Suprapubic skin (tissue), 4 donors: Measurements from ENCODE around the gene TNIP1. TPM values are rescaled to one million over a fixed set of nuclear protein-coding genes. Genes with fewer than 3 reads are reported as not detected.
A peak's percentile ranks its signal among the peaks of the same experiment; 100 is the strongest.

ENCODE experiments used
- DNase-seq, 2 donors: peaks; one replicate each; pipeline ENCODE4 v3.0.0-alpha.2; 2019; ENCODE audit warnings: low spot score in 2 of 2
- H3K27ac ChIP-seq: fragments of 200-600 bp; sonication (generic); one replicate; pipeline ENCODE4 v1.5.1; 2019
- H3K27me3 ChIP-seq: fragments of 200-600 bp; sonication (generic); one replicate; pipeline ENCODE4 v1.5.1; 2019
- H3K36me3 ChIP-seq: fragments of 200-600 bp; sonication (generic); one replicate; pipeline ENCODE4 v1.5.1; 2019
- H3K4me1 ChIP-seq: fragments of 200-600 bp; sonication (generic); one replicate; pipeline ENCODE4 v1.5.1; 2019
- H3K4me3 ChIP-seq: fragments of 200-600 bp; sonication (generic); one replicate; pipeline ENCODE4 v1.5.1; 2019; ENCODE audit warnings: mild to moderate bottlenecking
- H3K9me3 ChIP-seq: fragments of 200-600 bp; sonication (generic); one replicate; pipeline ENCODE4 v1.5.1; 2019
- EP300 ChIP-seq: sonication (generic); formaldehyde crosslinking; IDR thresholded peaks from one replicate; pipeline ENCODE4 v1.6.1; 2017; ENCODE audit warnings: antibody characterized with exemption
- POLR2A ChIP-seq, 2 donors: fragments of 450-650 bp; IDR thresholded peaks; one replicate each; pipeline ENCODE4 v1.6.1; 2017; ENCODE audit warnings: antibody characterized with exemption in 2 of 2, mild to moderate bottlenecking in 2 of 2, moderate library complexity in 2 of 2
- POLR2AphosphoS5 ChIP-seq, 3 donors: sonication (generic); formaldehyde crosslinking; IDR thresholded peaks; one replicate each; pipeline ENCODE4 v1.6.1; 2017; ENCODE audit warnings: antibody characterized with exemption in 3 of 3
- WGBS: methylation state at CpG from one replicate; pipeline ENCODE4 v1.1.5; 2018; 5-methylcytosine and 5-hydroxymethylcytosine counted together
- total RNA-seq, 4 donors: library from RNA; depleted of rRNA; stranded (reverse); fragments of >200 nt; gene quantifications; one replicate each; pipeline ENCODE4 v1.1.0, GENCODE V29; 2016
- TF ChIP-seq, protein P1 (sequence below), 2 donors: fragments of 200-600 bp in 1 of 2; fragments of 450-650 bp in 1 of 2; sonication (generic) in 1 of 2; IDR thresholded peaks; one replicate each; pipeline ENCODE4 v1.5.1; 2016 to 2019; ENCODE audit warnings: antibody characterized with exemption in 2 of 2, mild to moderate bottlenecking in 1 of 2, moderate library complexity in 1 of 2

TNIP1 gene
- total RNA-seq, 4 donors from 2014 or later: 47.5 to 94.7 (median 70.9) TPM

DNA sequence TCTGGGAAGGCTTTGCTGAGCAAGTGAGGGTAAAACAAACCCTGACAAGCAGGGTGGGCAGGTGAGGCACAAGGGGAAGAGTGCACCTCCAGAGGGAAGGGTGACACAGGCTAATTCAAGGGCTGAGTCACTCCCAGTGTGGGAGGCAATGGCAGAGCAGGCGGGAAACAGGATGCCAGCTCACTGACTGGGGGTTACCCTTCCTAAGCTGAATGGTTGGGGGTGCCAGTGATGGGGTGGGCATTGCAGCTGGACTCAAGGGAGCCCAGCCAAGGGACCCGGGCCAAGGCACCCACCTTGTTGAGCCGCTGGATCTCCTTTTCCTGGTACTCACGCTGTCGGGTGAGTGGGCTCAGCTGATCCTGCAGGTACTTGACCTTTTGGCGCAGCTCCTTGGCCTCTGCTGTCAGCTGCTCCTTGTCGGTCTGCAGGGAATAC is 42.0 kb downstream of the TNIP1 start:
- peaks cover 98% of the 10 kb centered on the region for H3K36me3 ChIP-seq
- 88% methylated on average over 5 of the region's 7 CpGs for WGBS
- no peak overlapping the region for H3K4me3 ChIP-seq
- peak overlapping the region; percentile 82 for H3K27ac ChIP-seq
- peaks cover 39% of the 10 kb centered on the region for H3K4me1 ChIP-seq
- no peak for DNase-seq
- no peak for TF ChIP-seq EP300
- TF ChIP-seq, protein P1, sequence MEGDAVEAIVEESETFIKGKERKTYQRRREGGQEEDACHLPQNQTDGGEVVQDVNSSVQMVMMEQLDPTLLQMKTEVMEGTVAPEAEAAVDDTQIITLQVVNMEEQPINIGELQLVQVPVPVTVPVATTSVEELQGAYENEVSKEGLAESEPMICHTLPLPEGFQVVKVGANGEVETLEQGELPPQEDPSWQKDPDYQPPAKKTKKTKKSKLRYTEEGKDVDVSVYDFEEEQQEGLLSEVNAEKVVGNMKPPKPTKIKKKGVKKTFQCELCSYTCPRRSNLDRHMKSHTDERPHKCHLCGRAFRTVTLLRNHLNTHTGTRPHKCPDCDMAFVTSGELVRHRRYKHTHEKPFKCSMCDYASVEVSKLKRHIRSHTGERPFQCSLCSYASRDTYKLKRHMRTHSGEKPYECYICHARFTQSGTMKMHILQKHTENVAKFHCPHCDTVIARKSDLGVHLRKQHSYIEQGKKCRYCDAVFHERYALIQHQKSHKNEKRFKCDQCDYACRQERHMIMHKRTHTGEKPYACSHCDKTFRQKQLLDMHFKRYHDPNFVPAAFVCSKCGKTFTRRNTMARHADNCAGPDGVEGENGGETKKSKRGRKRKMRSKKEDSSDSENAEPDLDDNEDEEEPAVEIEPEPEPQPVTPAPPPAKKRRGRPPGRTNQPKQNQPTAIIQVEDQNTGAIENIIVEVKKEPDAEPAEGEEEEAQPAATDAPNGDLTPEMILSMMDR (IDR thresholded peaks at IDR 0.05): no peak
- TF ChIP-seq POLR2A (IDR thresholded peaks at IDR 0.05): no peak
- TF ChIP-seq POLR2AphosphoS5 (IDR thresholded peaks at IDR 0.05): no peak
- H3K27me3 ChIP-seq: no peaks in the 10 kb centered on the region
- no peaks in the 10 kb centered on the region for H3K9me3 ChIP-seq

DNA sequence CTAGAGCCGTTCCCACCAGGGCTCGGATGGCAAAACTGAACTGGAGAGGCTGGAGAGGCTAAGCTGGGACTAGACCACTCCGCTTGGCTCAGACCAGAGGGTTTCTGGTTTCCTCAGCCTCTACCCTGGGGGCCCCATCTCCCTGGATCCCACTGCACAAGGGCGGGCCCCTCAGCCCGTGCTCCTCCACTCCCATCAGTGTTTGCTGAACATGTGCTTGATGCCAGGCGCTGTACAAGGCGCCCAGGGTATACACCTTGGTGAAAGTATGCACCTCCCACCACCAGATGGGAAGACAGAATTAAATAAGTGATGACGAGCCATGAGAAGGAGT is 42.5 kb downstream of the TNIP1 start:
- peak overlapping the region; percentile 82 for H3K27ac ChIP-seq
- H3K36me3 ChIP-seq: peaks cover 98% of the 10 kb centered on the region
- H3K4me1 ChIP-seq: peaks cover 39% of the 10 kb centered on the region
- no peak overlapping the region for H3K4me3 ChIP-seq
- WGBS: 57% methylated on average over 6 of the region's 8 CpGs
- no peak for TF ChIP-seq POLR2A (IDR thresholded peaks at IDR 0.05)
- TF ChIP-seq POLR2AphosphoS5 (IDR thresholded peaks at IDR 0.05): no peak
- TF ChIP-seq EP300: no peak
- TF ChIP-seq, protein P1 (IDR thresholded peaks at IDR 0.05): no peak
- DNase-seq: no peak
- no peaks in the 10 kb centered on the region for H3K27me3 ChIP-seq
- no peaks in the 10 kb centered on the region for H3K9me3 ChIP-seq

DNA sequence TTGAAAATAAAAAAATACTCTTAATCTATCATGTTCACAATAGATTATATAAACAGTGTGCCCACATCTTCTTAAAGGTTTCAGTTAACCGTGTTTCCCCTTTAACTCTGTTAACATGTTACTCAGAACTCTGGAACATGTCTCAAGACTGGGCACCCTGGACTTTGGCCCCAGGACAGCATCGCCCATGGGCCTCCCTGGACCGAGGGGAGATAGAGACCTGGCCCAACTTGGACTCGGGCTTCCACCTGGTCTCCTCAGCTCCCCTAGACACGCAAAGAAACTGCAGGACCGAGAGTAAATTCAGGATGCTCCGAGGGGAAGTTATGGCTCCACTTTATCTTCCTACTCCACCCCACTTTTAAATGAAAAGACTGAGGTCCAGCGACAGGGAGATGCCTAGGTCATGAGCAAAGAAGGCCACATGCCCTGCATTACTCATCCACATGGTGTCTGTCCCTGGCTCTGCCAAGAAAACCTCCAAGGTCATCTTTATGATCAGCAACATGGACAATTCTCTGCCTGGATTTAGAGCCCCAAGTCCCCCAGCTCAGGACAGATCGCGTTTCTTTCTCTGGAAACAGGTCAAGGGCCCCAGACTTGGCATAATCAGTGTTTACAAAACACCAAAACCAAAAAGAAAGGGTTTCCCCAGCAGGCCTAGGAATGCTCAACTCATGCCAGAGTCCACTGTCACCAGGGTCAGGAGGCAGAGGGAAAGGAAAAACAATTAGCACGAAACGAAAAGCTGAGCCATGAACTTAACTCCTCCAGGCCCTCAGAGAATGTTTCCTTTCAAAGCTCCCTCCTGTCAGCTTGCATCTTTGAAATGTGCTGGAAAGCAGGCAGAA is 43.0 kb downstream of the TNIP1 start:
- H3K9me3 ChIP-seq: no peaks in the 10 kb centered on the region
- H3K4me1 ChIP-seq: peaks cover 39% of the 10 kb centered on the region
- TF ChIP-seq, protein P1 (IDR thresholded peaks at IDR 0.05): no peak
- TF ChIP-seq POLR2AphosphoS5 (IDR thresholded peaks at IDR 0.05): peak in 2 of 3 donors; percentile 13 to 36
- H3K27ac ChIP-seq: peak overlapping the region; percentile 82
- no peak overlapping the region for H3K4me3 ChIP-seq
- WGBS: 60% methylated on average over 12 of the region's 12 CpGs
- DNase-seq: no peak
- no peaks in the 10 kb centered on the region for H3K27me3 ChIP-seq
- peaks cover 98% of the 10 kb centered on the region for H3K36me3 ChIP-seq

DNA sequence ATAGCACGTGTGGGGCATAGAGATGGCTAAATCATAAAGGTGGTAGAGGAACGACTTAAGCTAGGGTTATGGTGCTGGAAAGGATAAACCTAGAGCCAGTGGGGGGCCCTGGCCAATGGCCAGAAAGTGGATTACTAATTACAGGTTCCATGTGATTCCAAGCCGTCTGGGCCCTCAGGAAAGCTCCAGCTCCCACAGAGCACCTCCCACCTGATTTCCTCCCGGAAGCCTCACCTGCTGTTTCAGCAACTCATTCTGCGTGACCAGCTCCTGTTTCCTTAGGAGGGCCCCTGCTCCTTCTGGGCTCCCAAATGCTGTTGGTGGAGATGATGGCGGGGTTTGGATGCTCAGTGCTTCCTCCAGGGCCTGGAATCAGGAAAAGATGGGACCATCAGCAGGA is 44.3 kb downstream of the TNIP1 start:
- TF ChIP-seq POLR2A (IDR thresholded peaks at IDR 0.05): no peak
- TF ChIP-seq POLR2AphosphoS5 (IDR thresholded peaks at IDR 0.05): no peak
- TF ChIP-seq EP300: no peak
- TF ChIP-seq, protein P1 (IDR thresholded peaks at IDR 0.05): no peak
- WGBS: 88% methylated on average over 6 of the region's 6 CpGs

DNA sequence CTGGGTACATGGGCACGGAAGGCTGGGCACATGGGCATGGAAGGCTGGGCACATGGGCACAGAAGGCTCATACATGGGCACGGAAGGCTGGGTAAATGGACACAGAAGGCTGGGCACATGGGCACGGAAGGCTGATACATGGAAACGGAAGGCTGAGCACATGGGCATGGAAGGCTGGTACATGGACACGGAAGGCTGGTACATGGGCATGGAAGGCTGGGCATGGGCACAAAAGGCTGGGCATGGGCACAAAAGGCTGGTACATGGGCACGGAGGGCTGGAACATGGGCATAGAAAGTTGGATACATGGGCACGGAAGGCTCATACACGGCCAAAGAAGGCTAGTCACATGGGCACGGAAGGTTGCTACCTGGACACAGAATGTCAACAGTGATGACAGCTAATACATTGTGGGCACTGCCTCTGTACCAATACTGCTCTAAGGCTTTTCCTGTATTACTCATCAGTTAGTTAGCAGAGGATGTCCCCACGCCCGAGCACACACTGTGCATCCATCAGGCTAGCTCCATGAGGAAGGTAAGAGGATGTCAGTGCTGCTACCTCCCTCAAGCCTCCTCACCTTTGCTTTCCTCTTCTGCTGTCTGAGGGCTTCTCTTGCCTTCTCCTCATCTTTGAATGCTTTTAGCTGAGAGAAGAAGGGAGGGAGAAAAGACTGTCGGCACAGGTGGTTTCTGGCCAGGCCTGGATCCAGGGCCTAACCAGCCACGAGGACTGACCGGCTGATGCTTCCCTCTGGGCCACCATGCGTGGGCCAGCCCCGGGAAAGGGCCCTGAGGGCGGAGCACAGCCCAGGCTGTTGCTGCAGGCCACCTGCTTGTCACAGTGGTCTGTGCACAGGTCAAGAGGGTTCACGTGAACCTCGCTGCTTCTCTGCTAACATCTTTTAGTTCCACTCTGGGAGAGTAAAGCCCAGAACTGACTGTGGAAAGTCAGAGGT is 46.1 kb downstream of the TNIP1 start:
- Histone ChIP-seq H3K27ac (no peak overlapping the region), H3K27me3 (no peaks in the 10 kb centered on the region), H3K36me3 (peaks cover 95% of the 10 kb centered on the region), H3K4me1 (peaks cover 25% of the 10 kb centered on the region), H3K4me3 (no peak overlapping the region), H3K9me3 (no peaks in the 10 kb centered on the region)
- 93% methylated on average over 19 of the region's 19 CpGs for WGBS
- TF ChIP-seq, protein P1 (IDR thresholded peaks at IDR 0.05): no peak
- no peak for TF ChIP-seq EP300
- TF ChIP-seq POLR2A (IDR thresholded peaks at IDR 0.05): no peak
- no peak for TF ChIP-seq POLR2AphosphoS5 (IDR thresholded peaks at IDR 0.05)
- DNase-seq: no peak

More for the DNA sequence above, 44.3 kb downstream of the TNIP1 start:
- Histone ChIP-seq H3K27me3 (no peaks in the 10 kb centered on the region), H3K4me3 (no peak overlapping the region), H3K4me1 (peaks cover 39% of the 10 kb centered on the region), H3K9me3 (no peaks in the 10 kb centered on the region), H3K36me3 (peaks cover 98% of the 10 kb centered on the region), H3K27ac (no peak overlapping the region)
- no peak for DNase-seq
